ENCODE results near the gene FGD3. TPM values are rescaled to one million over a fixed set of nuclear protein-coding genes. Genes with fewer than 3 reads are reported as not detected.

FGD3 gene
- total and polyA plus RNA-seq, 4 donors, result 1.6 to 6.2 (median 3.6) TPM

- TF ChIP-seq YY1 (IDR thresholded peaks at IDR 0.05), result no peak
- no peak for TF ChIP-seq MAX (IDR thresholded peaks at IDR 0.05)
- no peak for TF ChIP-seq FOXA2 (IDR thresholded peaks at IDR 0.05)
- no peak for TF ChIP-seq EGR1 (IDR thresholded peaks at IDR 0.05; ENCODE audit: low read depth in 2 of 2)
- no peak for TF ChIP-seq HNF4A (conservative IDR thresholded peaks at IDR 0.05)
- TF ChIP-seq NR2F2 (IDR thresholded peaks at IDR 0.05), result no peak
- no peak for TF ChIP-seq FOXA1 (IDR thresholded peaks at IDR 0.05)
Measured at GRCh38 chr9:93054758-93055704, 107.7 kb downstream of the FGD3 start (continued).

- no peaks in the 10 kb centered on the region for H3K27me3 ChIP-seq (ENCODE audit: control insufficient read depth in 4 of 4, insufficient read depth in 4 of 4, low read length in 3 of 4)
- H3K4me1 ChIP-seq (ENCODE audit: control insufficient read depth in 4 of 4, insufficient read depth in 4 of 4, low read length in 3 of 4), result peaks cover 9 to 33% (median 26%) of the 10 kb centered on the region in 4 donors
- H3K4me3 ChIP-seq (ENCODE audit: low read depth in 1 of 3, low read length in 3 of 3), result no peak overlapping the region
- TF ChIP-seq MAX (IDR thresholded peaks at IDR 0.05) (no peak), CTCF (IDR thresholded peaks at IDR 0.05; ENCODE audit: low read depth, low read length, missing input control) (no peak), NR2F2 (IDR thresholded peaks at IDR 0.05) (no peak), GABPA (IDR thresholded peaks at IDR 0.05 in 1 of 2, conservative IDR thresholded peaks at IDR 0.05 in 1 of 2) (no peak), RAD21 (IDR thresholded peaks at IDR 0.05) (no peak), ZBTB33 (IDR thresholded peaks at IDR 0.05) (no peak), YY1 (IDR thresholded peaks at IDR 0.05) (no peak), FOXA1 (IDR thresholded peaks at IDR 0.05) (no peak), RXRA (IDR thresholded peaks at IDR 0.05) (no peak), FOXA2 (IDR thresholded peaks at IDR 0.05) (no peak), HNF4G (IDR thresholded peaks at IDR 0.05) (no peak), TAF1 (conservative IDR thresholded peaks at IDR 0.05) (no peak), ATF3 (IDR thresholded peaks at IDR 0.05) (no peak), JUND (IDR thresholded peaks at IDR 0.05) (no peak), REST (IDR thresholded peaks at IDR 0.05) (no peak), SP1 (IDR thresholded peaks at IDR 0.05) (no peak), HNF4A (conservative IDR thresholded peaks at IDR 0.05) (no peak)
- no peak for DNase-seq (ENCODE audit: low spot score)
- 91% methylated on average over 8 of the region's 8 CpGs for WGBS
- no peaks in the 10 kb centered on the region for H3K36me3 ChIP-seq (ENCODE audit: control insufficient read depth in 4 of 4, insufficient read depth in 3 of 4, low read depth in 1 of 4, low read length in 3 of 4)
- H3K9ac ChIP-seq (ENCODE audit: low read depth in 1 of 2, low read length in 2 of 2), result no peak overlapping the region
- H3K27ac ChIP-seq (ENCODE audit: low read depth in 1 of 2, low read length in 2 of 2), result no peak overlapping the region
- no peaks in the 10 kb centered on the region for H3K9me3 ChIP-seq (ENCODE audit: control insufficient read depth in 4 of 4, low read length in 3 of 4)
Measured at GRCh38 chr9:93057042-93057702, 109.8 kb downstream of the FGD3 start.

All from liver (tissue), 9 donors.